Lower leg skin (tissue), 4 donors: ENCODE data around the gene SS18L1. TPM values are rescaled to one million over a fixed set of nuclear protein-coding genes. Genes with fewer than 3 reads are reported as not detected.

ENCODE experiments used
- DNase-seq, 2 donors: peaks; one replicate each; pipeline ENCODE4 v3.0.0-alpha.2; 2019; ENCODE audit warnings: low spot score in 2 of 2
- H3K4me3 ChIP-seq: fragments of 200-600 bp; sonication (generic); 2 replicates; pipeline ENCODE4 v1.5.1; 2017; ENCODE audit warnings: mild to moderate bottlenecking, low read depth; ENCODE audit not compliant: poor library complexity, severe bottlenecking
- CTCF ChIP-seq, 3 donors: fragments of 450-650 bp; IDR thresholded peaks; one replicate each; pipeline ENCODE4 v1.5.1; 2016; ENCODE audit warnings: antibody characterized with exemption in 3 of 3, mild to moderate bottlenecking in 3 of 3, moderate library complexity in 2 of 3
- POLR2A ChIP-seq, 2 donors: fragments of 450-650 bp; IDR thresholded peaks; one replicate each; pipeline ENCODE4 v1.6.1; 2016 to 2017; ENCODE audit warnings: antibody characterized with exemption in 2 of 2, mild to moderate bottlenecking in 1 of 2, moderate library complexity in 1 of 2
- WGBS, 2 donors: methylation state at CpG; one replicate each; pipeline ENCODE4 v1.1.5; 2018; 5-methylcytosine and 5-hydroxymethylcytosine counted together
- intact Hi-C: fragments of 100-400 bp; cut with DNase I; formaldehyde crosslinking; loops from one replicate; pipeline ENCODE4 v1.15.0; 2023; ENCODE audit warnings: low total_unique reads
- total RNA-seq, 4 donors: library from RNA; depleted of rRNA; stranded (reverse); fragments of >200 nt; gene quantifications; one replicate each; pipeline ENCODE4 v1.1.0, GENCODE V29; 2016

Gene SS18L1
- total RNA-seq, 4 donors from 2014 or later: 23.3 to 51.7 (median 25.8) TPM

DNA sequence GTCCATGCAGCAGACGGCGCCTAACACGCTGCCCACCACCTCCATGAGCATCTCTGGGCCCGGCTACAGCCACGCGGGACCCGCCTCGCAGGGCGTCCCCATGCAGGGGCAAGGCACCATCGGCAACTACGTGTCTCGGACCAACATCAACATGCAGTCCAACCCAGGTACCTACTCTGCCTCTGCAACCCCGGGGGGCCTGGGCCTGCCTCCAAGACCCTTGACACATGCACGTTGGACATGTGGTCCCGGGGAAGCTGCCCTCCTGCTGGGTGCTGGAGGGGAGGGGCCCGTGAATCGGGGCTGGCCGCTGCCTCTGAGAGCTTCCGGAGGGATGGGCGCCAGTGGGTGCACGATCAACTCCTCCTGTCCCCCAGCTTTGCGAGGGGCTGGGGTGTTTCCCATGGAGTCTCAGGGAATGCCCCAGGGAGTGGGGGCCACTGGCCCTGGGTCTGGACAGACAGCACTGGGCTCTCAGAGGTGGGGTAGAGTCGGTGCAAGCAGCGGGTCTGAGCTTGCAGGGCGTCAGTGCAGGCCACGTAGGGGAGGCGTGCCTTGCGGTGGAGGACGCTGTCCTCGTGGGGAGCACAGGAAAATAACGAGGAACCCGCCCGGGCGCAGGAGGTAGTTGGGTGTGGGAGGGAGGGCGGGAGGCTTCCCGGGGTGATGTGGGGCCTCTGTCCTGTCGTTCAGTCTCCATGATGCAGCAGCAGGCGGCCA lies 19.4 kb downstream of the SS18L1 start:
- 96 to 97% methylated on average over 38 of the region's 38 CpGs for WGBS, 2 donors
- intact Hi-C loops: no loop called here
- TF ChIP-seq CTCF (IDR thresholded peaks at IDR 0.05) (no peak), POLR2A (IDR thresholded peaks at IDR 0.05) (no peak)
- H3K4me3 ChIP-seq: no peak overlapping the region
- DNase-seq: no peak

DNA sequence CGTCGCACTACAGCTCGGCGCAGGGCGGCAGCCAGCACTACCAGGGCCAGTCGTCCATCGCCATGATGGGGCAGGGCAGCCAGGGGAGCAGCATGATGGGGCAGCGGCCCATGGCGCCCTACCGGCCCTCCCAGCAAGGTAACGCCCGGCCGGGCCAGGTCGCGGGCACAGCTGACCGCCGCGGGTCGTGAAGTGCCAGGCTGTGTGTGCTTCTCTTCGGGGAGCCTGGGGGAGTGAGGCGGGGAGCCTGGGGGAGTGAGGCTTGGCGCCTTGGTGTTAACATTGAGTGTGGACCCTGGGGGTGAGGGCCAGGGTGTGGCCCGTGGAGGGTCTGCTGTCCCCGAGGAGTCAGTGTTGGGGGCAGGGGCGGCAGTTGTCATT lies 19.9 kb downstream of the SS18L1 start:
- H3K4me3 ChIP-seq: no peak overlapping the region
- TF ChIP-seq CTCF (IDR thresholded peaks at IDR 0.05) (no peak), POLR2A (IDR thresholded peaks at IDR 0.05) (no peak)
- intact Hi-C loops: no loop called here
- no peak for DNase-seq
- 92 to 95% methylated on average over 17 to 25 of the region's 25 CpGs for WGBS, 2 donors

GRCh38 chr20:62163986-62164762 lies 20.6 kb downstream of the SS18L1 start:
- WGBS, 2 donors: 81 to 84% methylated on average over 13 to 29 of the region's 29 CpGs

DNA sequence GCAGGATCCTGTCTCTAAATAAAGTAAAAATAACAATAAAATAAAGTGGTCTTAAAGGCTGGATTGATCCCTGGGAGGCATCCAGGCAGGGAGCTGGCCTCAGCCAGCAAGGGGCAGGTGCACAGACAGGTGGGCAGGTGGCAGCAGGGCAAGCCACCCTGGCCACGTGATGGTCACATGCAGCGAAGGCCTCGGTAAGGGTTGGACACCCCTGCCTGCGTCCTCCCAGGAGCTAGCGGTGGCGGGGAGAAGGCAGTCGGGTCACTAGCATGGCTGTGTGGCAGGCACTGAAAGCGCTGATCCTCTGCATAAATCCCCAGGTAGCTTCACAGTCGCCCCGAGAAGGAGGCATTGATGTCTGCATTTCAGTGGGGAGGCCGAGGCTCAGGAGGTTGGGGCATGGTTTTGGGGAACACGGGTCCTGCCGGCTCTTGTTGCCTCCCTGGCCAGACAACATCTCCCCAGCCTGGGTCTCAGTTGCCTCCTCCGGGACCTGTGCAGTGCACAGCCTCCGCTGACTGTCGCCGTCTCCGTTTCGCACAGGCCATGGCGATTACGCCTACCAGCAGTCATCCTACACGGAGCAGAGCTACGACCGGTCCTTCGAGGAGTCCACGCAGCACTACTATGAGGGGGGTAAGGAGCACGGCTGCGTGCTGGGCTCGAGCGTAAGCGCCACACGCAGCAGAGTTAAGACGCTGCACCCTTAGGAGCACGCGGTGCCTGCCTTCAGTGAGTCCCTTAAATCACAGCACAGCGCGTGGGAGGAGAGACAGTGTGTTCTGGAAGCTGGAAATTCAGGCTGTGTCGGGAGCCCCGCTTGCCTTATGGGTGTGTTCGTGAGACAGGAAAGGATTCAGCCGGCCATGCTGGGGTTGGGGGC lies 21.6 kb downstream of the SS18L1 start:
- no peak for DNase-seq
- H3K4me3 ChIP-seq: no peak overlapping the region
- intact Hi-C loops: no loop called here
- 95 to 97% methylated on average over 41 of the region's 41 CpGs for WGBS, 2 donors
- TF ChIP-seq POLR2A (IDR thresholded peaks at IDR 0.05) (no peak), CTCF (IDR thresholded peaks at IDR 0.05) (no peak)

More at GRCh38 chr20:62163986-62164762, 20.6 kb downstream of the SS18L1 start:
- no peak overlapping the region for H3K4me3 ChIP-seq
- DNase-seq: no peak
- no peak for TF ChIP-seq POLR2A (IDR thresholded peaks at IDR 0.05)
- no peak for TF ChIP-seq CTCF (IDR thresholded peaks at IDR 0.05)
- intact Hi-C loops: no loop called here

DNA sequence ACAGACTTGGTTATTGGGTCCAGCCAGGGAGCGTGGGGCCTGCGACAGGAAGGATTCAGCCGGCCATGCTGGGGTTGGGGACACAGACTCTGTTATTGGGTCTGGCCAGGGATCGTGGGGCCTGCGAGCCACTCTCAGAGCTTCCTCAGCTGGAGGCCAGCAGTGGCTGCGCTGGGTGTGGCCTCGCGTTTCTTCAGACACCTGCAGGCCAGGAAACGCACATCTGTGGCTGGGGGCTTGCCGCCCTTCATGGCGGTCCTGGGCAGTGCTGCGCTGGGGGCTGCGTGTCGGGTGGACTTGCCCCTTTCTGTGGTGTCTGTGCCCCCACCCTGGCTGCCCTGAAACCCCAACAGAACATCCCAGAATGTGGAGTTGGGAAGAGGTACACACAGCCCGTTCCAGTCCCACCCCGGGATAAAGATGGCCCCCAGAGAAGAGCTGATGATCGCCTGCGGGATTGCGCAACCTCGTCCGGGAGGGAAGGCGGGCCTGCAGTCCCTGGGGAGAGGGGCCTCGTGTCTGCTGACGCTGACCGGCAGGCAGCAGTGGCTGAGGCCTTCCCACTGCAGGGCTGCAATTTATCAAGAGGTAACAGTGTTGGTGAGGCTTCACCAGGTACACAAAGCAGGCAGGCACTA lies 22.3 kb downstream of the SS18L1 start:
- WGBS, 2 donors: 83 to 88% methylated on average over 20 to 25 of the region's 25 CpGs

More for the DNA sequence above, 22.3 kb downstream of the SS18L1 start:
- no peak overlapping the region for H3K4me3 ChIP-seq
- DNase-seq: no peak
- TF ChIP-seq CTCF (IDR thresholded peaks at IDR 0.05) (no peak), POLR2A (IDR thresholded peaks at IDR 0.05) (no peak)
- intact Hi-C loops: no loop called here
